Pancreas (tissue), 10 donors: ENCODE measurements around the gene SNX27. TPM values are rescaled to one million over a fixed set of nuclear protein-coding genes. Genes with fewer than 3 reads are reported as not detected.

Experiments used
- ATAC-seq, 4 donors: fragments of 200-7000 bp; cut with Tn5 transposase; one replicate each; pipeline versions ENCODE4 v1.8.0 to v1.9.1; 2020; ENCODE audit warnings: mild to moderate bottlenecking in 4 of 4, moderate library complexity in 4 of 4
- DNase-seq, 6 donors: peaks; one replicate each; pipeline ENCODE4 v3.0.0-alpha.2; 2020
- FAIRE-seq: peaks from 2 replicates; lab custom pipeline; 2012; peaks lifted over from hg19 to GRCh38; lab: Jason Lieb, UNC
- H3K27ac ChIP-seq, 4 donors: fragments of 200-600 bp; sonication (generic); 1 replicate in 3 of 4; 2 replicates in 1 of 4; pipeline versions ENCODE4 v1.5.0 to v1.8.0; 2020
- H3K27me3 ChIP-seq, 4 donors: fragments of 200-600 bp; one replicate each; pipeline ENCODE4 v1.8.0; 2021
- H3K36me3 ChIP-seq, 3 donors: fragments of 200-600 bp; sonication (generic) in 1 of 3; one replicate each; pipeline versions ENCODE4 v1.5.0 to v1.8.0; 2020 to 2021
- H3K4me1 ChIP-seq, 3 donors: fragments of 200-600 bp; one replicate each; pipeline ENCODE4 v1.8.0; 2021
- H3K4me3 ChIP-seq, 4 donors: fragments of 200-600 bp; sonication (generic) in 2 of 4; one replicate each; pipeline versions ENCODE4 v1.5.0 to v1.8.0; 2020 to 2021
- H3K9me3 ChIP-seq, 4 donors: fragments of 200-600 bp; one replicate each; pipeline ENCODE4 v1.8.0; 2021
- WGBS, 2 donors: extraction: QIAGEN DNeasy Blood & Tissue Kit; methylation state at CpG; one replicate each; pipeline ENCODE4 v1.1.7; 2013; 5-methylcytosine and 5-hydroxymethylcytosine counted together
- intact Hi-C, 3 donors: fragments of 100-400 bp; cut with DNase I; formaldehyde crosslinking; loops; one replicate each; pipeline versions ENCODE4 v1.11.1 to v1.14.2; 2022
- polyA plus RNA-seq, 2 donors: library from polyadenylated mRNA; stranded (reverse); fragments of 200-250 nt; gene quantifications; one replicate each; pipeline ENCODE4 v1.2.3, GENCODE V29; 2013
- total RNA-seq, 6 donors: library from RNA; stranded (reverse); fragmentation: NEBNext Ultra II Directional in 4 of 6; extraction: Animal tissue kit (Norgen Biotek cat#: 25700) in 4 of 6; gene quantifications; one replicate each; pipeline versions ENCODE4 v1.2.1 to v1.2.4, GENCODE V29; 2021 to 2023
- TF ChIP-seq, protein P1 (sequence below), 4 donors: fragments of 200-600 bp; sonication (generic) in 3 of 4; IDR thresholded peaks; one replicate each; pipeline versions ENCODE4 v1.5.0 to v1.8.0; 2021; ENCODE audit warnings: antibody characterized with exemption in 4 of 4
- donor health status: healthy with polysubstance abuse.
- donor health status: DM: no; HTN: no; CAD: no; lungs with moderate emphysema.
- donor health status: DM: no; HTN: no; CAD: no.
- donor health status: control.
- donor health status: control.
- donor health status: Bipolar disorder and iron deficiency.
- donor health status: DM: yes; HTN: yes; CAD: no.
- donor health status: DM: no; HTN: no; CAD: no.
- donor health status: DM: no; HTN: no; CAD: no.
- donor health status: DM: yes; HTN: yes; CAD: no.

Gene SNX27
- total and polyA plus RNA-seq, 8 donors: 5.9 to 23.4 (median 11.9) TPM

DNA sequence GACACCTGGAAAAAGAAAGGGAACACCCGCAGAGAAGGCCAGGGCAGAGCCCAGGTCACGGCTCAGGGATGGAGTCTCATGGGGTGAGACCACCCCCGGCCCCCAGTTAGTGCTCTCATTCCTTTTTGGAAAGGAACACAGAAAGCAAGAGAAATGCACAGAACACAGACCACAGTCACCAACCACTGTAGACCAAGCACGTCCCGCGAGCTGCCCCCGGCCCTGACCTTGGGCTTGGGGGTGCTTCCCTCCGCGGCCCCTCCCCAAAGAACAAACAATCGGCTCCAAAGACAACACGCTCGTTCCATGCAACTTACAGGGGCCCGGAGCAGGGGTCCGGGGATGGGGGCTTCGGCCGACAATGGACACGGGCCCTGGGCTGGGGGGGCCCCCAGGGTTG is 92.0 kb downstream of the SNX27 start:
- no peaks in the 10 kb centered on the region for H3K9me3 ChIP-seq
- FAIRE-seq (no peak), DNase-seq (no peak), ATAC-seq (no peak)
- no peaks in the 10 kb centered on the region for H3K27me3 ChIP-seq
- intact Hi-C loops: no loop called here
- WGBS, 2 donors: 32 to 33% methylated on average over 17 of the region's 17 CpGs
- H3K36me3 ChIP-seq: peaks cover 0 to 10% (median 0%) of the 10 kb centered on the region in 3 donors
- H3K4me1 ChIP-seq: no peaks in the 10 kb centered on the region
- no peak overlapping the region for H3K4me3 ChIP-seq
- TF ChIP-seq, protein P1, sequence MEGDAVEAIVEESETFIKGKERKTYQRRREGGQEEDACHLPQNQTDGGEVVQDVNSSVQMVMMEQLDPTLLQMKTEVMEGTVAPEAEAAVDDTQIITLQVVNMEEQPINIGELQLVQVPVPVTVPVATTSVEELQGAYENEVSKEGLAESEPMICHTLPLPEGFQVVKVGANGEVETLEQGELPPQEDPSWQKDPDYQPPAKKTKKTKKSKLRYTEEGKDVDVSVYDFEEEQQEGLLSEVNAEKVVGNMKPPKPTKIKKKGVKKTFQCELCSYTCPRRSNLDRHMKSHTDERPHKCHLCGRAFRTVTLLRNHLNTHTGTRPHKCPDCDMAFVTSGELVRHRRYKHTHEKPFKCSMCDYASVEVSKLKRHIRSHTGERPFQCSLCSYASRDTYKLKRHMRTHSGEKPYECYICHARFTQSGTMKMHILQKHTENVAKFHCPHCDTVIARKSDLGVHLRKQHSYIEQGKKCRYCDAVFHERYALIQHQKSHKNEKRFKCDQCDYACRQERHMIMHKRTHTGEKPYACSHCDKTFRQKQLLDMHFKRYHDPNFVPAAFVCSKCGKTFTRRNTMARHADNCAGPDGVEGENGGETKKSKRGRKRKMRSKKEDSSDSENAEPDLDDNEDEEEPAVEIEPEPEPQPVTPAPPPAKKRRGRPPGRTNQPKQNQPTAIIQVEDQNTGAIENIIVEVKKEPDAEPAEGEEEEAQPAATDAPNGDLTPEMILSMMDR (IDR thresholded peaks at IDR 0.05): no peak
- H3K27ac ChIP-seq: no peak overlapping the region

DNA sequence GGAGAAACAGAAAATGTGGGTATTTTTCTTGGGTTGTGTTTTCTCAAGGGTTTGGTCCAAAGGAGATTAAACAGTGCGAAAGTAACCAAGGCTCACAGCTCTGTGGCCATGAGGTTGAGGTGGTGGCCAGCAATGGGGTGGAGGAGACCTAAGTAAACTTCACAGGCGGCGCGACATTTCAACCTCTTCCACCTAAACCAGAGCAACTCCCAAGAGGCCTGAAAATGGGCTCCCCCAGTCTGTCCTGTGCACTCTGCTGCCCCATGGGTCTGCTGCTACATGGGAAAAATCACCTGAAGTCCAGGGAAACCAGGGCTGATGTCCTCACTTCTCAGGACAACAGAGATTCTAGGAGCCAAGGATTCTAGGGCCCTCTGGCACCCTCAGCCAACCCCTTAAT is 92.4 kb downstream of the SNX27 start:
- DNase-seq: no peak
- Histone ChIP-seq H3K4me1 (no peaks in the 10 kb centered on the region), H3K9me3 (no peaks in the 10 kb centered on the region), H3K36me3 (peaks cover 0 to 10% (median 0%) of the 10 kb centered on the region in 3 donors), H3K27me3 (no peaks in the 10 kb centered on the region), H3K27ac (no peak overlapping the region), H3K4me3 (no peak overlapping the region)
- intact Hi-C loops: no loop called here
- TF ChIP-seq, protein P1 (IDR thresholded peaks at IDR 0.05): no peak
- no peak for FAIRE-seq
- no peak for ATAC-seq
- WGBS, 2 donors: 78 to 88% methylated on average over 4 of the region's 4 CpGs

DNA sequence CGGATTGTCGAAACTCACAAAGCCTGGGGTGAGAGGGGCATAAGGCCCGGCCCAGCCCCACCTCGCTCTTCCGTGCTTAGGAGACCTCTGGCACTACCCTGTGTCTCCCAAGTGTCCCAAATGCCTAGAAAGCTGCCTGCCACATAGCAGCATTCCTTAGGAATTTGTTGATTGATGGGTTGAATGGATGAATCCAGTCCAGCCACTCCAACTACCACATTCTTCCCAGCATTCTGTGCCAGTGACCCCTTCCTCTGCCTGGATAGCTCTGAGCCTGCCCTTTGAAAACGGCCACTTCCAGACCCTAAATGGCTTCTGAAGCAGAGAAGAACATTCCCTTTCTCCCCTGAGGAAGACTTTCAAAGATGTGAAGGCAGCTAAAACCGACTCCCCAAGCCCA is 93.3 kb downstream of the SNX27 start:
- H3K27me3 ChIP-seq: no peaks in the 10 kb centered on the region
- no peak for ATAC-seq
- FAIRE-seq: no peak
- 91 to 92% methylated on average over 7 of the region's 7 CpGs for WGBS, 2 donors
- H3K9me3 ChIP-seq: no peaks in the 10 kb centered on the region
- intact Hi-C loops: no loop called here
- TF ChIP-seq, protein P1 (IDR thresholded peaks at IDR 0.05): no peak
- H3K4me3 ChIP-seq: no peak overlapping the region
- H3K27ac ChIP-seq: no peak overlapping the region
- DNase-seq: no peak
- no peaks in the 10 kb centered on the region for H3K4me1 ChIP-seq
- H3K36me3 ChIP-seq: peaks cover 0 to under 1% (median 0%) of the 10 kb centered on the region in 3 donors

DNA sequence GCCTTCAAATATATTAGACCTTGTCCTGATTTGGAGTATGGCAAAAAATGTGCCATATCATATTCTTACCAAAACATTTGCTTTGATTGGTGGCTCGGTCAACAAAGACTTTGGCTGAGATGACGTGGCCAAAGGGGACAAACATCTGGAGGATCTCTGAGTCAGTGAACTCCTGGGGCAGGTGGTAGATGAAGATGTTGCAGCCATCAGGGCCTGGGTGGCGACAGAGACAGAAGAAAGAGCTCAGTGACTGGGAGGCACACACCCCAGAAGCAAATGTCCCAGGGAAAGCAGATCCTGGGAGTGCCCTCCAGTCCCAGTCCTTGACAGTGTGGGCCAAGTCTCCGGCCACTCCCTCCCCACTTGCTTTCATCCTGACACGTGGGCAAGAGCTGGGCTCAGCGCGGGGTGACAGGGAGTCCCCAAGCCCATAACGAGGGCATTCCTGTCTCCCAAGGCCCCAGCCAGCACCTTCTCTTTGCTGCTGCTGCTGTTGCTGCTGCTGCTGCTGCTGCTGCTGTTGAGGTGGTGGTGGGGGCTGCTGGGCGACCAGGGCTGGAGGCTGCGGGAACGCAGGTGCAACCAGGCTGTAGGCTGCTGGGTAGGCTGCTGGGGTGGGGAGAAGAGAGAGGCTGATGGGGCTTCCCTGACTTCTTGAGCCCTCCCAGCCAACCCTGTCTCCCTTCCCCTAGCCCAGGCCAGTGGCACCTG is 94.1 kb downstream of the SNX27 start:
- DNase-seq (no peak), ATAC-seq (no peak), FAIRE-seq (no peak)
- 56 to 62% methylated on average over 10 to 11 of the region's 11 CpGs for WGBS, 2 donors
- intact Hi-C loops: no loop called here
- Histone ChIP-seq H3K36me3 (no peaks in the 10 kb centered on the region), H3K4me1 (no peaks in the 10 kb centered on the region), H3K27me3 (no peaks in the 10 kb centered on the region), H3K4me3 (no peak overlapping the region), H3K27ac (no peak overlapping the region), H3K9me3 (no peaks in the 10 kb centered on the region)
- TF ChIP-seq, protein P1 (IDR thresholded peaks at IDR 0.05): no peak
